ENCODE measurements around the gene CCDC9B. TPM values are rescaled to one million over a fixed set of nuclear protein-coding genes. Genes with fewer than 3 reads are reported as not detected.

CCDC9B gene
- total RNA-seq, 2 donors from 2014 or later: 31.8 to 32.2 TPM

DNA sequence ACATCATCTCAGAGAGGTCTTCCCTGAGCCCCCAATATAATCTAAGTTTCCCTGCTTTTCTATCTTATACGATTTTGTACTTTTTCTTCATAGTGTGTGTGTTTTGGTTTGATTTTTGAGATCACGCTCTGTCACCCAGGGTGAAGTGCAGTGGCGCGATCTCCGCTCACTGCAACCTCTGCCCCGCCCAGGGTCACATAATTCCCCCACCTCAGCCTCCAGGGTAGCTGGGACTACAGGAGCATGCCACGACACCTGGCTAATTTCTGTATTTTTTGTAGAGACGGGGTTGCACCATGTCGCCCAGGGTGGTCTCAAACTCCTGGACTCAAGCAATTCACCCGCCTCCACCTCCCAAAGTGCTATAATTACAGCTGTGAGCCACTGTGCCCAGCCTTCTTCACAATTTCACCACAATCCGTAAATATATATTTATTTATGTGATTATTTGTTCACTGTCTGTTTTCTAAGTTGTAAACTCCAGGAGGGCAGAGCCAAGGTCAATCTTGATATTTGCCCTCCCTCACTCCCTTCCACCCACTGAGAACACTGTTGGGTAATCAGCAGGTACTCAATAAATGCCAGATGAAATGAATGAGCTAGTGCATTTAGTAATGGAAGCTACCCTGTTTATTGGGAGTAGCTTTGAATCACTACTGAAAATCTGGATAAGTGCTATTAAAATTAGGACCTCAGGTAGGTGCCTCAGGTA, 41.2 kb upstream of the CCDC9B start:
- H3K4me3 ChIP-seq: no peak overlapping the region
- H3K9me3 ChIP-seq: no peaks in the 10 kb centered on the region
- no peak for DNase-seq (ENCODE audit: low spot score)
- H3K27ac ChIP-seq: peak overlapping the region; percentile 2 to 75
- TF ChIP-seq, protein P1, sequence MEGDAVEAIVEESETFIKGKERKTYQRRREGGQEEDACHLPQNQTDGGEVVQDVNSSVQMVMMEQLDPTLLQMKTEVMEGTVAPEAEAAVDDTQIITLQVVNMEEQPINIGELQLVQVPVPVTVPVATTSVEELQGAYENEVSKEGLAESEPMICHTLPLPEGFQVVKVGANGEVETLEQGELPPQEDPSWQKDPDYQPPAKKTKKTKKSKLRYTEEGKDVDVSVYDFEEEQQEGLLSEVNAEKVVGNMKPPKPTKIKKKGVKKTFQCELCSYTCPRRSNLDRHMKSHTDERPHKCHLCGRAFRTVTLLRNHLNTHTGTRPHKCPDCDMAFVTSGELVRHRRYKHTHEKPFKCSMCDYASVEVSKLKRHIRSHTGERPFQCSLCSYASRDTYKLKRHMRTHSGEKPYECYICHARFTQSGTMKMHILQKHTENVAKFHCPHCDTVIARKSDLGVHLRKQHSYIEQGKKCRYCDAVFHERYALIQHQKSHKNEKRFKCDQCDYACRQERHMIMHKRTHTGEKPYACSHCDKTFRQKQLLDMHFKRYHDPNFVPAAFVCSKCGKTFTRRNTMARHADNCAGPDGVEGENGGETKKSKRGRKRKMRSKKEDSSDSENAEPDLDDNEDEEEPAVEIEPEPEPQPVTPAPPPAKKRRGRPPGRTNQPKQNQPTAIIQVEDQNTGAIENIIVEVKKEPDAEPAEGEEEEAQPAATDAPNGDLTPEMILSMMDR (IDR thresholded peaks at IDR 0.05): no peak
- H3K36me3 ChIP-seq: peaks cover 6% of the 10 kb centered on the region
- H3K4me1 ChIP-seq: peaks cover 0 to 30% of the 10 kb centered on the region in 2 donors
- no peaks in the 10 kb centered on the region for H3K27me3 ChIP-seq

DNA sequence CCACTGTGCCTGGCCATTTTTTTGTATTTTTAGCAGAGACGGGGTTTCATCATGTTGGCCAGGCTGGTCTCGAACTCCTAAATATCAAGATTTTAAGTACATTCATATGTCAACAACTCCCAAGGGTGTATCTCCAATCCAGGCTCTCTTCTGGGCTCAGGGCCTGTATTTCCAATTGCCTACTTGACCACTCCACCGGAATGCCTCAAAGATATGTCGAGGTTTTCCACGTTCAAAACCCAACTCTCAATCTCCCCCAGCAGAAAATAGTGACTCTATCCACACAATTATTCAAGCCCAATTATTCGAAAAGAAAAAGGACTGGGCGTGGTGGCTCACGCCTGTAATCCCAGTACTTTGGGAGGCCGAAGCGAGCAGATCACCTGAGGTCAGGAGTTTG, 39.9 kb upstream of the CCDC9B start:
- TF ChIP-seq, protein P1 (IDR thresholded peaks at IDR 0.05): no peak
- peak overlapping the region in 1 of 2 donors; percentile 67 for H3K27ac ChIP-seq
- no peaks in the 10 kb centered on the region for H3K36me3 ChIP-seq
- no peaks in the 10 kb centered on the region for H3K27me3 ChIP-seq
- no peak for DNase-seq (ENCODE audit: low spot score)
- H3K9me3 ChIP-seq: no peaks in the 10 kb centered on the region
- H3K4me1 ChIP-seq: peaks cover 0 to 30% of the 10 kb centered on the region in 2 donors
- no peak overlapping the region for H3K4me3 ChIP-seq

DNA sequence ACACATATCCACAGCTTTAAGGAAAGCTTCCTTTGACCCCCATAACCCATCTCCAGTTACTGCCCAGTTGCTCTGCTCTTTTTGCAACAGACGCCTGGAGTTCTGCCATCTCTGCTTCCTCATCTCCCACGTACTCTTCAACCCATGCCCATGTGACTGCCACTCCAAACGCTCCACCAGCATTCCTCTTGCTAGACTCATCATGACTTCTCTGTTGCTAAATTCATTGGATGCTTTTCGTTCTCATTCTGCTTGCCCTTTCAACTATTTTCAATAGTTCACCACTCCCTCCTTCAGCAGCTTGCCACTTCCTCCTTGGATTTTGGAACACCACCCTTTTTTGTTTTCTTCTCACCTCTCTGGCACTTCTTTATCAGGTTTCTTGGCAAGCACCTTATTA, 39.1 kb upstream of the CCDC9B start:
- Histone ChIP-seq H3K9me3 (no peaks in the 10 kb centered on the region), H3K4me3 (no peak overlapping the region), H3K27me3 (no peaks in the 10 kb centered on the region), H3K4me1 (peaks cover 0 to 30% of the 10 kb centered on the region in 2 donors), H3K27ac (peak overlapping the region in 1 of 2 donors; percentile 67), H3K36me3 (no peaks in the 10 kb centered on the region)
- DNase-seq (ENCODE audit: low spot score): peak; percentile 84
- TF ChIP-seq, protein P1 (IDR thresholded peaks at IDR 0.05): no peak

DNA sequence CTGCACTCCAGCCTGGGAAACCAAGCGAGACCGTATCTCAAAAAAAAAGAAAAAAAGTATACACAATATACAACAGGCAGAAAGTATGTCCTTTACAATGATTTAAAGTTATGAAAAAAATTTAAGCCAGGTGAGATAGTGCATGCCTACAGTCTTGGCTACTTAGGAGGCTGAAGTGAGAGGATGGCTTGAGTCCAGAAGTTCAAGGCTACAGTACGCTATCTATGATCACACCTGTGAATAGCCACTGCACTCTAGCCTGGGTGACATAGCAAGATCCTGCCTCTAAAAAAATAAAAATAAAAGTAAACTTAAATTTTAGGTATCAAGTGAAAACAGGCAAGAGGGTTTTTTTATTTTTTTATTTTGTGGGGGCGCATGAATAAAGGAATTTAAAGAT, 38.6 kb upstream of the CCDC9B start:
- Histone ChIP-seq H3K4me3 (no peak overlapping the region), H3K27ac (peak overlapping the region in 1 of 2 donors; percentile 67)
- DNase-seq (ENCODE audit: low spot score): no peak

DNA sequence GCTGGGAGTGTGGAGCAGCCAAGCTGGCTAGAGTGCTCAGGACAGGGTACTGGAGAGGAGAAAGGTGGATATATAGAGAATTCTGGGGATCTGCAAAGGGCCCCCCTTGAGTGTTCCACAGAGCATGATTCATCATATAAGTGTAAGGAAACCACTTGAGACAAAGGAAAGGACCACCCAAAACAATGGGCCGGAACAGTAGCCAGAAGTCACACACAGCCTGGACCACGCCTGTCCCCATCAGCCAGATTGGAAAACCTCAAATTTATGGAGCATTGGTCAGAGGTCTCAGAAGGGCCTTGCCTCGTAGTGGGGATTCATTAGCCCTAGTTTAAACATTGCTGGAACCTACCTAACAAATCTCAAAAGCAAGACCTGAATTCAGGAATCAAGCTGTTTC, 36.9 kb upstream of the CCDC9B start:
- no peak for DNase-seq (ENCODE audit: low spot score)
- TF ChIP-seq, protein P1 (IDR thresholded peaks at IDR 0.05): no peak
- no peaks in the 10 kb centered on the region for H3K36me3 ChIP-seq

More for the DNA sequence above, 38.6 kb upstream of the CCDC9B start:
- Histone ChIP-seq H3K27me3 (no peaks in the 10 kb centered on the region), H3K9me3 (no peaks in the 10 kb centered on the region), H3K36me3 (no peaks in the 10 kb centered on the region), H3K4me1 (peaks cover 0 to 30% of the 10 kb centered on the region in 2 donors)
- TF ChIP-seq, protein P1 (IDR thresholded peaks at IDR 0.05): no peak

DNA sequence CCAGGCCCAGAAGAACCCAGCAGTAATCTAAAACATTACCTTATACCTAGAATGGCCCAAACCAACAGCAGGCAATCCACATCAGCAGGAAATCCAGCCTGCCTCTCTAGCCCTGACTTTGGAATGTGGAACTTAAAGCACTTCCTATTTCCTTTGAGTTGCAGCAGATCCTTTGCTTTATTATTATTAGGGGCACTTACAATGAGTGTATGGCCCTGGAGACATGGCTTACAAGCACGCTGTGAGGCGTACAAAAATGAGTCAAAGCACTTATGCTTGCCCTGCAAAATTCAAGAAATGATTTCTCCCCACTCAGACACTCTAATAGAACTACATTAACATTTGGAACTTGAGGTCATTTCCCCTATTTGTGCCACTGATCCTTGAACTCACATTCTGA, 32.2 kb upstream of the CCDC9B start:
- DNase-seq (ENCODE audit: low spot score): no peak
- Histone ChIP-seq H3K4me1 (peaks cover 0 to 6% of the 10 kb centered on the region in 2 donors), H3K27me3 (no peaks in the 10 kb centered on the region), H3K4me3 (no peak overlapping the region), H3K36me3 (no peaks in the 10 kb centered on the region), H3K27ac (no peak overlapping the region), H3K9me3 (no peaks in the 10 kb centered on the region)
- TF ChIP-seq, protein P1 (IDR thresholded peaks at IDR 0.05): no peak

More for the DNA sequence above, 36.9 kb upstream of the CCDC9B start:
- Histone ChIP-seq H3K4me1 (peaks cover 0 to 18% of the 10 kb centered on the region in 2 donors), H3K27ac (no peak overlapping the region), H3K4me3 (no peak overlapping the region), H3K9me3 (no peaks in the 10 kb centered on the region), H3K27me3 (no peaks in the 10 kb centered on the region)

Data from right atrium auricular region (tissue), 2 donors.